Peyer's patch (tissue), 4 donors: Measurements from ENCODE around the gene EHD2.

Experiments
- POLR2A ChIP-seq, 2 donors: fragments of 450-650 bp; IDR thresholded peaks; one replicate each; pipeline ENCODE4 v1.5.1; 2017; ENCODE audit warnings: antibody characterized with exemption in 2 of 2, mild to moderate bottlenecking in 2 of 2, moderate library complexity in 2 of 2
- TF ChIP-seq, protein P1 (sequence below), 6 experiments: fragments of 450-650 bp in 4 of 6; fragments of 200-600 bp in 2 of 6; sonication (generic) in 1 of 6; IDR thresholded peaks; one replicate each; pipeline ENCODE4 v1.5.1; 2017 to 2019; ENCODE audit warnings: antibody characterized with exemption in 6 of 6, mild to moderate bottlenecking in 3 of 6, moderate library complexity in 1 of 6

DNA sequence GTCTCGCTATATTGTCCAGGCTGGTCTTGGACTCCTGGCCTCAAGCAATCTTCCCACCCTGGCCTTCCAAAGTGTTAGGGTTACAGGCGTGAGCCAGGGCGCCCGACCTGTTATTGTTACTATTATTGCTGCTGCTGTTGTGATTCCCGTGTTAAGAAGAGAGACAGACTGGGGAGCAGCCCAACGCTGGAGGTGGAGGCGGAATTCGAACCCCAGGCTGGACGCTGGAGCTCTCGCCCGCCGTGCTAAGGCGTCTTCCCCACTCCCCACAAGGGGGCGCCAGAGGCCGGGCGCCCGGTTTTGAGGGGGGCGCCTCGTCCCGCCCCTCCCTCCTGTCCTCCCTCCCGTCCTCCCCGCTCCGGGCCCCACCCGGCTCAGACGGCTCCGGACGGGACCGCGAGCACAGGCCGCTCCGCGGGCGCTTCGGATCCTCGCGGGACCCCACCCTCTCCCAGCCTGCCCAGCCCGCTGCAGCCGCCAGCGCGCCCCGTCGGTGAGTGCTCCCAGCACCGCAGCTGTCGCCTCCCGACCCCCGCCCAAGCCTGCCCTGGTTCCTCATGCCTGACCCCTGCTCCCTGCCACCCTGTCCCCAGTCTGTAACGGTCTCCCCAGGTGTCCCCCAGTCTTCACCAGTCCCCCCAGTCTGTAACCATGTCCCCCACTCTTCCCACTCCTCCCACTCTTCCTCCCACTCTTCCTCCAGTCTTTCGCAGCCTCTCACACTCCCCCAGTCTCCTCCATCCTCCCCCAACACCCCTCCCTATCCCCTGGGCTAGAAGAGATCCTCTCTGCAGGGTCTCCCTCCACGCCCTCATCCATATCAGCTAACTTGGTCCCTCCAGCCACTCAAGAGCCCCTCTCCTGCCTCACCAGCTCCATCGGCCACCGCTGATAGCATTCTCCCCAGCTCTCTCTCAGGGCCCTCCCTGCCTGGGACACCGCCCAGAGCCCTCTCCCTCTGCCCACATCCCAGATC is at the start of gene EHD2:
- TF ChIP-seq, protein P1, sequence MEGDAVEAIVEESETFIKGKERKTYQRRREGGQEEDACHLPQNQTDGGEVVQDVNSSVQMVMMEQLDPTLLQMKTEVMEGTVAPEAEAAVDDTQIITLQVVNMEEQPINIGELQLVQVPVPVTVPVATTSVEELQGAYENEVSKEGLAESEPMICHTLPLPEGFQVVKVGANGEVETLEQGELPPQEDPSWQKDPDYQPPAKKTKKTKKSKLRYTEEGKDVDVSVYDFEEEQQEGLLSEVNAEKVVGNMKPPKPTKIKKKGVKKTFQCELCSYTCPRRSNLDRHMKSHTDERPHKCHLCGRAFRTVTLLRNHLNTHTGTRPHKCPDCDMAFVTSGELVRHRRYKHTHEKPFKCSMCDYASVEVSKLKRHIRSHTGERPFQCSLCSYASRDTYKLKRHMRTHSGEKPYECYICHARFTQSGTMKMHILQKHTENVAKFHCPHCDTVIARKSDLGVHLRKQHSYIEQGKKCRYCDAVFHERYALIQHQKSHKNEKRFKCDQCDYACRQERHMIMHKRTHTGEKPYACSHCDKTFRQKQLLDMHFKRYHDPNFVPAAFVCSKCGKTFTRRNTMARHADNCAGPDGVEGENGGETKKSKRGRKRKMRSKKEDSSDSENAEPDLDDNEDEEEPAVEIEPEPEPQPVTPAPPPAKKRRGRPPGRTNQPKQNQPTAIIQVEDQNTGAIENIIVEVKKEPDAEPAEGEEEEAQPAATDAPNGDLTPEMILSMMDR (IDR thresholded peaks at IDR 0.05): peak; percentile 55 to 82 (median 70)
- TF ChIP-seq POLR2A (IDR thresholded peaks at IDR 0.05): peak in 1 of 2 donors; percentile 11
